Activated B cell treated with CpG ODN at 0.5 μM for 24 hours (primary cell): ENCODE data around the gene GRIP1. TPM values are rescaled to one million over a fixed set of nuclear protein-coding genes. Genes with fewer than 3 reads are reported as not detected.
A peak's percentile ranks its signal among the peaks of the same experiment; 100 is the strongest.

Experiments used
- ATAC-seq: fragments of 200-7000 bp; cut with Tn5 transposase; one replicate; pipeline ENCODE4 v1.10.0; 2021; ENCODE audit warnings: low read depth, mild to moderate bottlenecking, moderate library complexity
- CTCF ChIA-PET: fragments of 350-600 bp; sonication (Branson Sonifier 250); formaldehyde crosslinking; loops from one replicate; lab custom pipeline; 2021; ENCODE audit warnings: antibody characterized with exemption; lab: Charles Lee
- POLR2A ChIA-PET: fragments of 350-600 bp; sonication (Branson Sonifier 250); formaldehyde crosslinking; loops from one replicate; lab custom pipeline; 2021; ENCODE audit warnings: antibody characterized with exemption; lab: Charles Lee
- DNase-seq: peaks from one replicate; pipeline ENCODE4 v3.0.0; 2022
- H3K27ac Mint-ChIP-seq: one replicate; pipeline ENCODE4 v1.8.0; 2020; ENCODE audit warnings: mixed read lengths
- H3K27me3 Mint-ChIP-seq: one replicate; pipeline ENCODE4 v1.8.0; 2021; ENCODE audit warnings: mixed read lengths
- H3K36me3 Mint-ChIP-seq: one replicate; pipeline ENCODE4 v1.8.0; 2021; ENCODE audit warnings: low read depth, mixed read lengths
- H3K4me1 Mint-ChIP-seq: one replicate; pipeline ENCODE4 v1.8.0; 2021; ENCODE audit warnings: mixed read lengths
- H3K4me3 Mint-ChIP-seq: one replicate; pipeline ENCODE4 v1.8.0; 2020; ENCODE audit warnings: mild to moderate bottlenecking, mixed read lengths
- H3K9me3 Mint-ChIP-seq: one replicate; pipeline ENCODE4 v1.8.0; 2020; ENCODE audit warnings: mixed read lengths
- intact Hi-C: fragments of 100-400 bp; cut with micrococcal nuclease; formaldehyde crosslinking; loops from one replicate; pipeline ENCODE4 v1.15.1; 2024
- total RNA-seq: library from RNA; stranded (reverse); gene quantifications from 2 replicates; pipeline ENCODE4 v1.2.3, GENCODE V29; 2022
- TF ChIP-seq, protein P1 (sequence below): fragments of 200-600 bp; IDR thresholded peaks from one replicate; pipeline ENCODE4 v1.8.0; 2022; ENCODE audit warnings: antibody characterized with exemption, mild to moderate bottlenecking

Gene GRIP1
- total RNA-seq, 1 donor from 2014 or later = 0.49 TPM

DNA sequence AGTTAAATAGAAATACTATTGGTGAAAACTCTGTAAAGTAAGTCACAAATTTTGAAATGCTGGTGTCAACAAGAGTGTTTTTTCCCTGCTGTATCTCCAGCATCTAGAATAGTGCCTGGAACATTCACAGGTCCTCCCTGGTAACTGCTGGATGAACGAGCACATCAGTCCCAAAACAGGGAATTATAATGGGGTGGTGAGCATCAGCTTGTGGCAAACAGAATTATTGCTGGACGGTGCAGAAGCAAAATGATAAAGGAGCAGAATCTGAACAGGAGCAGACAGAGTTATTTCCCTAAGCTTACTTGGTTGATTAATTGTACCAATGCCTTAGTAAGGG lies 129.9 kb downstream of the GRIP1 start:
- DNase-seq (no peak), ATAC-seq (no peak)
- peak overlapping the region; percentile 47 for H3K27ac Mint-ChIP-seq
- CTCF ChIA-PET = interaction anchor here (0.7 to 1.7 kb wide), 2 partner anchors 11 to 144 kb away, joined by 3 to 7 read pairs; no protein-coding TSS in a partner anchor
- H3K9me3 Mint-ChIP-seq = no peaks in the 10 kb centered on the region
- no peaks in the 10 kb centered on the region for H3K36me3 Mint-ChIP-seq
- H3K4me1 Mint-ChIP-seq = peaks cover 27% of the 10 kb centered on the region
- intact Hi-C loops = loop anchor here (5.0 kb wide), 1 partner anchor 143 kb away; no protein-coding TSS in a partner anchor
- TF ChIP-seq, protein P1, sequence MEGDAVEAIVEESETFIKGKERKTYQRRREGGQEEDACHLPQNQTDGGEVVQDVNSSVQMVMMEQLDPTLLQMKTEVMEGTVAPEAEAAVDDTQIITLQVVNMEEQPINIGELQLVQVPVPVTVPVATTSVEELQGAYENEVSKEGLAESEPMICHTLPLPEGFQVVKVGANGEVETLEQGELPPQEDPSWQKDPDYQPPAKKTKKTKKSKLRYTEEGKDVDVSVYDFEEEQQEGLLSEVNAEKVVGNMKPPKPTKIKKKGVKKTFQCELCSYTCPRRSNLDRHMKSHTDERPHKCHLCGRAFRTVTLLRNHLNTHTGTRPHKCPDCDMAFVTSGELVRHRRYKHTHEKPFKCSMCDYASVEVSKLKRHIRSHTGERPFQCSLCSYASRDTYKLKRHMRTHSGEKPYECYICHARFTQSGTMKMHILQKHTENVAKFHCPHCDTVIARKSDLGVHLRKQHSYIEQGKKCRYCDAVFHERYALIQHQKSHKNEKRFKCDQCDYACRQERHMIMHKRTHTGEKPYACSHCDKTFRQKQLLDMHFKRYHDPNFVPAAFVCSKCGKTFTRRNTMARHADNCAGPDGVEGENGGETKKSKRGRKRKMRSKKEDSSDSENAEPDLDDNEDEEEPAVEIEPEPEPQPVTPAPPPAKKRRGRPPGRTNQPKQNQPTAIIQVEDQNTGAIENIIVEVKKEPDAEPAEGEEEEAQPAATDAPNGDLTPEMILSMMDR = no peak
- POLR2A ChIA-PET = no interaction called here
- no peaks in the 10 kb centered on the region for H3K27me3 Mint-ChIP-seq
- no peak overlapping the region for H3K4me3 Mint-ChIP-seq

DNA sequence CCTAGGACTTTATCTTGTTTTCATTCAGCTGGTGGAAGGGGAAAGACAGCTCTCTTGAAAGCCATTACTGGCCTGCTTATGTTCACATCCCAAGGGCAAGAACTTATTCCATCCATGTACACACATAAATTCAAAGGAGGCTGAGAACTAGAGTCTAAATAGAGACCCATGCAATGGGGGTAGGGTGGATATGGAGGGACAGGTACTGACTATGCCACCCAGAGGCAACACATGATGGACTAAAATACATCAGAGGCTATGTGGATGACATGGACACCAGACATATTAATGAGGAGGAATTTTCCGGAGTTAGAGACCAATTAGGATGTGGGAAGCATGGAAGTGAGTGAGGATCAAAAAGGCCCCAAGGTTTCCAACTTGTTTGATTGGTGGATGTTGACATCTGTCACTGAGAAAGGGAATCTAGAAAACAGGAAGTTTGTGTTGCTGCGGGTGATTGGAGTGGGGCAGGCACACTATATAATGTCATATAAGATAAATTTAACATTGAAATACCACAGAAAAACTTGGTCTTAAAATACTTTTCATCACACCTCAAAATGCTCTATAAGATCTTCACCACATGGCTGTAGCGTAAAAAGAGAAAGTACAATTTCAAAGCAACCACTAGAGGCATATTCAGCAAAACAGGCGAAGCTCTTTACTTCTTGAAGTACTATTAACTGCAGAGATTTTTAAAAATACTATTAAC lies 130.4 kb downstream of the GRIP1 start:
- CTCF ChIA-PET = interaction anchor here (0.8 to 1.7 kb wide), 2 partner anchors 145 to 146 kb away, joined by 3 to 7 read pairs; no protein-coding TSS in a partner anchor
- POLR2A ChIA-PET = no interaction called here
- DNase-seq (no peak), ATAC-seq (no peak)
- Mint-ChIP-seq H3K36me3 (no peaks in the 10 kb centered on the region), H3K4me1 (peaks cover 27% of the 10 kb centered on the region), H3K4me3 (no peak overlapping the region), H3K27me3 (no peaks in the 10 kb centered on the region), H3K27ac (peak overlapping the region; percentile 41), H3K9me3 (no peaks in the 10 kb centered on the region)
- TF ChIP-seq, protein P1 = no peak
- intact Hi-C loops = loop anchor here (5.0 kb wide), 1 partner anchor 144 kb away; no protein-coding TSS in a partner anchor

- no peak overlapping the region for H3K27ac Mint-ChIP-seq
- CTCF ChIA-PET = no interaction called here
Measured at GRCh38 chr12:66541426-66541825, 137.4 kb downstream of the GRIP1 start.

GRCh38 chr12:66539431-66539830 lies 139.4 kb downstream of the GRIP1 start:
- Mint-ChIP-seq H3K36me3 (no peaks in the 10 kb centered on the region), H3K9me3 (no peaks in the 10 kb centered on the region), H3K27me3 (no peaks in the 10 kb centered on the region), H3K27ac (no peak overlapping the region), H3K4me1 (no peaks in the 10 kb centered on the region), H3K4me3 (no peak overlapping the region)
- POLR2A ChIA-PET = no interaction called here
- CTCF ChIA-PET = interaction anchor here (0.6 kb wide), 1 partner anchor 568 kb away, joined by 3 read pairs; no protein-coding TSS in a partner anchor
- no peak for DNase-seq
- no peak for ATAC-seq
- TF ChIP-seq, protein P1 = no peak
- intact Hi-C loops = no loop called here

More at GRCh38 chr12:66541426-66541825, 137.4 kb downstream of the GRIP1 start:
- POLR2A ChIA-PET = no interaction called here
- ATAC-seq (no peak), DNase-seq (no peak)
- Mint-ChIP-seq H3K36me3 (no peaks in the 10 kb centered on the region), H3K4me3 (no peak overlapping the region), H3K9me3 (no peaks in the 10 kb centered on the region), H3K4me1 (no peaks in the 10 kb centered on the region), H3K27me3 (no peaks in the 10 kb centered on the region)
- intact Hi-C loops = no loop called here
- TF ChIP-seq, protein P1 = no peak

DNA sequence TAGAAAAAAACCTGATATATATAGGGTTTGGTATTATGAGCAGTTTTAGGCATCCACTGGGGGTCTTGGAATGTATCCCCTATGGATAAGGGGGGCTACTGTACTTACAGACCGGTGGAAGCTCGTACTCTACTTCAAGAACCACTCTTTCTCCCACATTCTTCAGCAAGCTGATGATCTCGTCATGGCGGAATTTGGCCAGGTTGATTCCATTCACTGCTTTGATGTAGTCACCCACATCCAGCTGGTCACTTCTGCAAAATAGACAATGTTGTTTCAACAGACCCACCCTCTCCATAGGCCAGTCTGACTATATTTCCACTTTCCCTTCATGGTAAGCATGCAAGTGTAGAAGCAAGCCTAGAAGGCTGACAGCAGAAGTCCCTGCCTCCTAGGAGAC lies 139.9 kb downstream of the GRIP1 start:
- POLR2A ChIA-PET = no interaction called here
- CTCF ChIA-PET = no interaction called here
- DNase-seq (no peak), ATAC-seq (no peak)
- no peaks in the 10 kb centered on the region for H3K36me3 Mint-ChIP-seq
- intact Hi-C loops = no loop called here
- no peaks in the 10 kb centered on the region for H3K27me3 Mint-ChIP-seq
- H3K4me3 Mint-ChIP-seq = no peak overlapping the region
- TF ChIP-seq, protein P1 = no peak
- H3K4me1 Mint-ChIP-seq = no peaks in the 10 kb centered on the region
- no peak overlapping the region for H3K27ac Mint-ChIP-seq
- no peaks in the 10 kb centered on the region for H3K9me3 Mint-ChIP-seq
